ENCODE measurements around the gene CUL9. TPM values are rescaled to one million over a fixed set of nuclear protein-coding genes. Genes with fewer than 3 reads are reported as not detected.

CUL9 gene
- total RNA-seq, 1 donor, result 34.4 TPM

DNA sequence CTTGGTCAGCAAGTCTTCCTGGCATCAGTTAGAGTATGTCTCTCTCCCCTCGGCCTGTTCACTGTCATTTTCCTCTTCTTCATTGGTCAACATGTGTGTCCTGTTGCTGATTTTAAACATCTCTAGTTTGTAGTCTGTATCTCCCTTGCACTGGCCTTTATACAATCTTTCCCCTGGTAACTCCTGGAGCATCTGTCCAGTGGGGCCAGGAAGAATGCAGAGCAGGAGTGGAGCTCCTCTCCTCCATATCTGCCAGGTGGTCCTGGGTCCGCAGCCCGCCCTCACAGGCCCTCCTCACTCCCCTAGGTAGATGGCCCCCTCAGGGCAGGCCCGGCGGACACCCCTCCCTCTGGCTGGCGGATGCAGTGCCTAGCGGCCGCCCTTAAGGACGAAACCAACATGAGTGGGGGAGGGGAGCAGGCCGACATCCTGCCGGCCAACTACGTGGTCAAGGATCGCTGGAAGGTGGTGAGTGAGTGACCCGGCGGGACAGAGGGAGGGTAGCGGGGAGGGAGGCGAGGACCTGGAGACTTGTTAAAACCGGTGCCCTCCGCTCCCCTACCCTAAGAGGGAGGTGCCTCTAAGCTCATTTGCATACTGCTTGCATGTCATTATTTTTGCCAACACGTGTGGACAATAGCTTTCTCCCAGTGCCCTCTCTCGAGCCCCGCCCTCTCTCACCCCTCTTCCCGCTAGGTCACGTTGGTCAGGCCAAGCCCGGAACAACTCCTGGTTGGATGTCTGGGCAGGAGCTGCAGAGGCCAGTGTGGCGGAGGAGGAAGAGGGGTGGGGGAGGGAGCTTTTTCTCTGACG, 64.5 kb downstream of the CUL9 start:
- peak overlapping the region; percentile 84 for H2AFZ ChIP-seq (ENCODE audit: low read length)
- peak overlapping the region; percentile 72 for H3K4me2 ChIP-seq (ENCODE audit: insufficient read depth, low read length)
- no peaks in the 10 kb centered on the region for H4K20me1 ChIP-seq (ENCODE audit: insufficient read depth, low read length)
- H3K27ac ChIP-seq (ENCODE audit: low read depth, low read length), result no peak overlapping the region
- no peaks in the 10 kb centered on the region for H3K36me3 ChIP-seq (ENCODE audit: insufficient read depth, low read length)
- no peaks in the 10 kb centered on the region for H3K79me2 ChIP-seq (ENCODE audit: insufficient read depth, low read length)
- peak; percentile 71 for DNase-seq (ENCODE audit: insufficient read length, low spot score, missing footprints)
- peaks cover 88% of the 10 kb centered on the region for H3K27me3 ChIP-seq (ENCODE audit: insufficient read depth, low read length)
- H3K9me3 ChIP-seq (ENCODE audit: low read depth, low read length), result no peaks in the 10 kb centered on the region
- H3K4me3 ChIP-seq (ENCODE audit: insufficient read depth, low read length), result peak overlapping the region; percentile 63
- H3K4me1 ChIP-seq (ENCODE audit: insufficient read depth, low read length), result peaks cover 6% of the 10 kb centered on the region
- TF ChIP-seq, protein P1, sequence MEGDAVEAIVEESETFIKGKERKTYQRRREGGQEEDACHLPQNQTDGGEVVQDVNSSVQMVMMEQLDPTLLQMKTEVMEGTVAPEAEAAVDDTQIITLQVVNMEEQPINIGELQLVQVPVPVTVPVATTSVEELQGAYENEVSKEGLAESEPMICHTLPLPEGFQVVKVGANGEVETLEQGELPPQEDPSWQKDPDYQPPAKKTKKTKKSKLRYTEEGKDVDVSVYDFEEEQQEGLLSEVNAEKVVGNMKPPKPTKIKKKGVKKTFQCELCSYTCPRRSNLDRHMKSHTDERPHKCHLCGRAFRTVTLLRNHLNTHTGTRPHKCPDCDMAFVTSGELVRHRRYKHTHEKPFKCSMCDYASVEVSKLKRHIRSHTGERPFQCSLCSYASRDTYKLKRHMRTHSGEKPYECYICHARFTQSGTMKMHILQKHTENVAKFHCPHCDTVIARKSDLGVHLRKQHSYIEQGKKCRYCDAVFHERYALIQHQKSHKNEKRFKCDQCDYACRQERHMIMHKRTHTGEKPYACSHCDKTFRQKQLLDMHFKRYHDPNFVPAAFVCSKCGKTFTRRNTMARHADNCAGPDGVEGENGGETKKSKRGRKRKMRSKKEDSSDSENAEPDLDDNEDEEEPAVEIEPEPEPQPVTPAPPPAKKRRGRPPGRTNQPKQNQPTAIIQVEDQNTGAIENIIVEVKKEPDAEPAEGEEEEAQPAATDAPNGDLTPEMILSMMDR (IDR thresholded peaks at IDR 0.05; ENCODE audit: extremely low read depth, low read depth, low read length), result no peak

DNA sequence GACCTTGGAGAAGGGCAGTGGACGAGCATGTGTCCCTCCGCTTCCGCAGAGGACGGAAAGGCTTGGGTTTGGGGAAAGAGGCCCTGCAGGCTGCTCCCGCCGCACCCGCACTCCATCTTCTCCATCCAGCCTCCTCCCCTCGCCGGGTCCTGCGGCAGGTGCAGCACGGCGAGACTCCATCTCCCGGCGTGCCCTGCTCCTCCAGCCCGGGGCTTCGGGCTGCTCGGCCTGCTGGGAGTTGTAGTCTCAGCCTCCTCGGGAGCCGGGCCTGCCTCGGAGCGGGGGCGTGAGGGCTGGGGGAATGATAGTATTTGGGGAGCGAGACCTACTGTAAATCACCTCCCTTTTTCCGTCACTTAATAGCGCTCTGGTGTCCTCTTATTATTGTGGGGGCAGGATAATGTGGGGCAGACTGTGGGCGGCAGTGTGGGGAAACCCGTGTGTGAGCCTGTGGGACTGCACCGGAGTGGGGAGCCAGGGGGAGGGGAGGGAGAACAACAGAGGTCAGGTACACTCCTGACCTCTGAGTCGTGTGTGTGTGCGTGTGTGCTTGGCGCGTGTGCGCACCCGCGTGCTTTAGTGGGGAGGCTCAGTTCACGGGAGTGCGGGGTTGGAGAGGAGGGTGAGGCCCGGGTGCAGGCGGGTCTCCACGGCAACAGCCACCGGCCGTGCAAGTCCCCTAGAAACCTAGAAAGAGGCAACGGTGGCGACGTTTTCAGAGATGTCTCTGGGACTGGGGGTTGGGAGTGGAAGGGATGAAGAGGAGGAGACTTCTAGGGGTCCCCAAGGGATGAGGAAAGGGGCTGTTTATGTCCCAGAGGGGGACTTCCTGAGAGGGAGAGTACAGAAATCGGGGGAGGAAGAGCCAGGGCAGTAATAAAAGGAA, 65.4 kb downstream of the CUL9 start:
- Histone ChIP-seq H2AFZ (ENCODE audit: low read length) (peak overlapping the region; percentile 84), H3K27ac (ENCODE audit: low read depth, low read length) (no peak overlapping the region), H3K4me2 (ENCODE audit: insufficient read depth, low read length) (peak overlapping the region; percentile 72), H3K79me2 (ENCODE audit: insufficient read depth, low read length) (no peaks in the 10 kb centered on the region), H3K9me3 (ENCODE audit: low read depth, low read length) (no peaks in the 10 kb centered on the region), H3K4me1 (ENCODE audit: insufficient read depth, low read length) (peaks cover 9% of the 10 kb centered on the region), H3K36me3 (ENCODE audit: insufficient read depth, low read length) (no peaks in the 10 kb centered on the region), H3K4me3 (ENCODE audit: insufficient read depth, low read length) (peak overlapping the region; percentile 63), H3K27me3 (ENCODE audit: insufficient read depth, low read length) (peaks cover 85% of the 10 kb centered on the region), H4K20me1 (ENCODE audit: insufficient read depth, low read length) (no peaks in the 10 kb centered on the region)
- DNase-seq (ENCODE audit: insufficient read length, low spot score, missing footprints), result peak; percentile 99
- TF ChIP-seq, protein P1 (IDR thresholded peaks at IDR 0.05; ENCODE audit: extremely low read depth, low read depth, low read length), result no peak

DNA sequence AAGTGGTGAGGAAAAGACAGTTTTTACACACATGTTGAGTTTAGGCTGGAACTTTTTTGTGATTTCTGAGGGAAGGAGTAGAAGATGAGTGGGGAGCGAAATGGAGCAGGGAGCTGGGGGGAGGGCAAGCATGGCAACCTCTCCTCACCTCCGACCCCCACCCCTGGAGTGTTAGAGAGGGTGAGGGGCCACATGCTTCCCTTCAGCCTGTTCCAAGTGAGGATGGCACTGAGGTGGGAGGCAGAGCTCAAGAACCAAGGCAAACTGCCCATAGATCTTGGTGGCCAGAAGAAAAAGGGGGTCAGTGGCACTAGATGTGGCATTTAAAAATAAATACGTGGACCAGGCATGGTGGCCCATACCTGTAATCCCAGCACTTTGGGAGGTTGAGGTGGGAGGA, 66.1 kb downstream of the CUL9 start:
- Histone ChIP-seq H2AFZ (ENCODE audit: low read length) (no peak overlapping the region), H3K79me2 (ENCODE audit: insufficient read depth, low read length) (no peaks in the 10 kb centered on the region), H3K27me3 (ENCODE audit: insufficient read depth, low read length) (peaks cover 80% of the 10 kb centered on the region), H3K9me3 (ENCODE audit: low read depth, low read length) (no peaks in the 10 kb centered on the region), H3K4me3 (ENCODE audit: insufficient read depth, low read length) (no peak overlapping the region), H3K27ac (ENCODE audit: low read depth, low read length) (no peak overlapping the region), H4K20me1 (ENCODE audit: insufficient read depth, low read length) (no peaks in the 10 kb centered on the region), H3K36me3 (ENCODE audit: insufficient read depth, low read length) (no peaks in the 10 kb centered on the region), H3K4me1 (ENCODE audit: insufficient read depth, low read length) (peaks cover 9% of the 10 kb centered on the region), H3K4me2 (ENCODE audit: insufficient read depth, low read length) (no peak overlapping the region)
- TF ChIP-seq, protein P1 (IDR thresholded peaks at IDR 0.05; ENCODE audit: extremely low read depth, low read depth, low read length), result no peak
- peak; percentile 32 for DNase-seq (ENCODE audit: insufficient read length, low spot score, missing footprints)

DNA sequence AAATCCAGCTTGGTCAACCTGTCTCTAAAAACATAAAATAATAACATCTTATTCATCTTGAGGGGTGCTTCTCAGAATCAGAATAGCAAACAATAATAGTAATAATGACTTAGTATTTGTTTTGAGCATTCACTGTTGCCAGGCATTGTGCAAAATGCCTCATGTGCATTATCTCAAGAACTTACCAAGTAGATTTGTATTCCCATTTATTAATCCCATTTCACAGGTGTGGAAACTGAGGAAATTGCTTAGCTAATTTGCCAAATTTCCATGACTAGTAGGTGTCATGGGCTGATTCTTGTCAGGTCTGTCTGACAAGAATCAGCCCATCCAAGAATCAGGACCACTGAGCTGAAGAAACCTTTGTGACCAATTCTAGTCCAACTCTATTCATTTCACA, 66.8 kb downstream of the CUL9 start:
- Histone ChIP-seq H3K4me1 (ENCODE audit: insufficient read depth, low read length) (peaks cover 9% of the 10 kb centered on the region), H2AFZ (ENCODE audit: low read length) (no peak overlapping the region), H3K36me3 (ENCODE audit: insufficient read depth, low read length) (no peaks in the 10 kb centered on the region), H3K9me3 (ENCODE audit: low read depth, low read length) (no peaks in the 10 kb centered on the region), H4K20me1 (ENCODE audit: insufficient read depth, low read length) (no peaks in the 10 kb centered on the region), H3K4me3 (ENCODE audit: insufficient read depth, low read length) (no peak overlapping the region), H3K4me2 (ENCODE audit: insufficient read depth, low read length) (no peak overlapping the region), H3K79me2 (ENCODE audit: insufficient read depth, low read length) (no peaks in the 10 kb centered on the region), H3K27me3 (ENCODE audit: insufficient read depth, low read length) (peaks cover 78% of the 10 kb centered on the region), H3K27ac (ENCODE audit: low read depth, low read length) (no peak overlapping the region)
- DNase-seq (ENCODE audit: insufficient read length, low spot score, missing footprints), result peak; percentile 80
- TF ChIP-seq, protein P1 (IDR thresholded peaks at IDR 0.05; ENCODE audit: extremely low read depth, low read depth, low read length), result no peak

Measured in osteoblast (primary cell).